HCT116 (cell line): ENCODE data around the gene CLVS2. TPM values are rescaled to one million over a fixed set of nuclear protein-coding genes. Genes with fewer than 3 reads are reported as not detected.

Experiments used
- ATAC-seq: fragments of 200-7000 bp; cut with Tn5 transposase; 2 replicates; pipeline ENCODE4 v1.9.1; 2020; ENCODE audit warnings: mild to moderate bottlenecking, moderate library complexity
- BruUV-seq: library from RNA; stranded (reverse); fragments of 400-500 nt; replicated peaks from 2 replicates; lab custom pipeline; 2021; lab: Mats Ljungman, UMichigan
- CTCF ChIA-PET: fragments of 300-600 bp; sonication (Branson Sonifier 250); formaldehyde crosslinking; loops from one replicate; lab custom pipeline; 2021; ENCODE audit warnings: antibody characterized with exemption; lab: Charles Lee
- POLR2A ChIA-PET: fragments of 300-600, 350-600 bp; sonication (Branson Sonifier 250); formaldehyde crosslinking; loops from one replicate; lab custom pipeline; 2021; ENCODE audit warnings: antibody characterized with exemption; lab: Charles Lee
- RAD21 ChIA-PET, 2 experiments: fragments of 300-600 bp; sonication (Branson Sonifier 250); formaldehyde crosslinking; loops; one replicate each; lab custom pipeline; 2023; ENCODE audit warnings: low total read pairs in 2 of 2; ENCODE audit not compliant: uncharacterized antibody in 2 of 2, unreplicated experiment in 2 of 2, low non-redundant PET in 1 of 2; lab: Charles Lee
- DNase-seq: peaks from one replicate; pipeline ENCODE4 v3.0.0-alpha.2; 2010; ENCODE audit warnings: low read depth, low spot score
- H2AFZ ChIP-seq: fragments of 200-600 bp; shearing (Covaris generic), sonication (generic); 2 replicates; pipeline ENCODE4 v1.6.1; 2017; ENCODE audit warnings: low read depth, mixed run types, mixed read lengths, antibody characterized with exemption, low read length; ENCODE audit not compliant: poor library complexity, severe bottlenecking
- H3K27ac ChIP-seq: 2 replicates; pipeline ENCODE4 v1.5.1; 2012; ENCODE audit warnings: low read depth, low read length
- H3K27me3 ChIP-seq: fragments of 200-600 bp; sonication (generic); 2 replicates; pipeline ENCODE4 v1.6.1; 2016; ENCODE audit warnings: mixed run types, low read length, mixed read lengths; ENCODE audit not compliant: insufficient read depth
- H3K36me3 ChIP-seq, 2 experiments: fragments of 200-500 bp in 1 of 2; fragments of 200-600 bp in 1 of 2; sonication (Bioruptor generic) in 1 of 2; sonication (generic) in 1 of 2; 2 replicates each; pipeline versions ENCODE4 v1.5.1 to v1.6.1; 2014 to 2016; ENCODE audit warnings: low read length in 2 of 2, inconsistent platforms in 1 of 2, mixed read lengths in 1 of 2, mixed run types in 1 of 2; ENCODE audit not compliant: insufficient read depth in 2 of 2, control insufficient read depth in 1 of 2
- H3K4me1 ChIP-seq, 2 experiments: fragments of 200-600 bp in 1 of 2; sonication (generic) in 1 of 2; 2 replicates each; pipeline versions ENCODE4 v1.5.1 to v1.6.1; 2012 to 2017; ENCODE audit warnings: low read length in 2 of 2, inconsistent platforms in 1 of 2, mild to moderate bottlenecking in 1 of 2, mixed read lengths in 1 of 2, mixed run types in 1 of 2, moderate library complexity in 1 of 2; ENCODE audit not compliant: insufficient read depth in 2 of 2, control insufficient read depth in 1 of 2
- H3K4me2 ChIP-seq: fragments of 200-600 bp; sonication (generic); 2 replicates; pipeline ENCODE4 v1.6.1; 2017; ENCODE audit warnings: mixed run types, low read length, mixed read lengths
- H3K4me3 ChIP-seq, 2 experiments: fragments of 200-600 bp in 1 of 2; sonication (generic) in 1 of 2; replicated peaks in 1 of 2; 2 replicates each; pipeline ENCODE4 v1.5.1; 2011 to 2016; ENCODE audit warnings: low read length in 2 of 2, control low read depth in 1 of 2, low read depth in 1 of 2, mild to moderate bottlenecking in 1 of 2, mixed read lengths in 1 of 2, mixed run types in 1 of 2
- H3K79me2 ChIP-seq: fragments of 200-600 bp; sonication (generic); 2 replicates; pipeline ENCODE4 v1.6.1; 2017; ENCODE audit warnings: mild to moderate bottlenecking, mixed run types, low read length, moderate library complexity, mixed read lengths; ENCODE audit not compliant: insufficient read depth
- H3K9ac ChIP-seq: fragments of 200-600 bp; sonication (generic); 2 replicates; pipeline ENCODE4 v1.6.1; 2016; ENCODE audit warnings: low read length, mixed read lengths
- H3K9me2 ChIP-seq: fragments of 200-600 bp; sonication (generic), shearing (Covaris generic); 2 replicates; pipeline ENCODE4 v1.6.1; 2017; ENCODE audit warnings: mixed run types, mild to moderate bottlenecking, moderate library complexity; ENCODE audit not compliant: insufficient read depth
- H3K9me3 ChIP-seq, 2 experiments: fragments of 200-500 bp in 1 of 2; fragments of 200-600 bp in 1 of 2; sonication (Bioruptor generic) in 1 of 2; sonication (generic) in 1 of 2; 2 replicates each; pipeline ENCODE4 v1.6.1; 2014 to 2017; ENCODE audit warnings: low read length in 2 of 2, mixed read lengths in 2 of 2, inconsistent platforms in 1 of 2, low read depth in 1 of 2, mild to moderate bottlenecking in 1 of 2, mixed run types in 1 of 2, moderate library complexity in 1 of 2; ENCODE audit not compliant: control insufficient read depth in 1 of 2, insufficient read depth in 1 of 2
- H4K20me1 ChIP-seq: fragments of 200-600 bp; sonication (generic), shearing (Covaris generic); 2 replicates; pipeline ENCODE4 v1.6.1; 2017; ENCODE audit warnings: mixed run types, mild to moderate bottlenecking, moderate library complexity; ENCODE audit not compliant: insufficient read depth
- CEBPB ChIP-seq: IDR thresholded peaks from 2 replicates; pipeline ENCODE4 v1.6.1; 2012; ENCODE audit warnings: low read depth
- EGR1 ChIP-seq: IDR thresholded peaks from 2 replicates; pipeline ENCODE4 v1.6.1; 2012; ENCODE audit warnings: low read depth
- EZH2phosphoT487 ChIP-seq: fragments of 200-600 bp; IDR thresholded peaks from 2 replicates; pipeline ENCODE4 v1.6.1; 2018; ENCODE audit warnings: antibody characterized with exemption, borderline replicate concordance
- POLR2AphosphoS5 ChIP-seq: IDR thresholded peaks from 2 replicates; pipeline ENCODE4 v1.6.1; 2011; ENCODE audit warnings: mild to moderate bottlenecking, low read depth, low read length, moderate library complexity
- REST ChIP-seq: IDR thresholded peaks from 2 replicates; pipeline ENCODE4 v1.6.1; 2012; ENCODE audit warnings: low read depth
- SP1 ChIP-seq: IDR thresholded peaks from 2 replicates; pipeline ENCODE4 v1.6.1; 2012; ENCODE audit warnings: low read depth
- SRF ChIP-seq: IDR thresholded peaks from 2 replicates; pipeline ENCODE4 v1.6.1; 2012; ENCODE audit warnings: low read depth
- TCF7L2 ChIP-seq: IDR thresholded peaks from 2 replicates; pipeline ENCODE4 v1.7.0; 2011; ENCODE audit warnings: borderline replicate concordance, inconsistent platforms; ENCODE audit not compliant: insufficient read depth, insufficient read length; ENCODE audit errors: extremely low read depth
- ZBTB33 ChIP-seq: IDR thresholded peaks from 2 replicates; pipeline ENCODE4 v1.6.1; 2011; ENCODE audit warnings: mild to moderate bottlenecking, low read length, moderate library complexity; ENCODE audit not compliant: insufficient replicate concordance; ENCODE audit errors: extremely low read depth
- intact Hi-C: fragments of 100-400 bp; cut with micrococcal nuclease; formaldehyde crosslinking; loops from 2 replicates; pipeline ENCODE4 v1.10.0; 2022
- total RNA-seq: library from RNA; stranded (reverse); gene quantifications from one replicate; pipeline ENCODE4 v1.2.1, GENCODE V29; 2021; ENCODE audit not compliant: unreplicated experiment
- TF ChIP-seq, protein P1 (sequence below), 3 experiments: fragments of 200-600 bp in 1 of 3; sonication (generic) in 1 of 3; IDR thresholded peaks in 2 of 3; conservative IDR thresholded peaks in 1 of 3; 2 replicates each; pipeline ENCODE4 v1.5.1; 2012 to 2017; ENCODE audit warnings: low read depth in 2 of 3, low read length in 2 of 3, antibody characterized with exemption in 1 of 3, borderline replicate concordance in 1 of 3, control low read depth in 1 of 3, mild to moderate bottlenecking in 1 of 3, mixed read lengths in 1 of 3, mixed run types in 1 of 3, moderate library complexity in 1 of 3; ENCODE audit not compliant: insufficient read depth in 1 of 3

Gene CLVS2
- total RNA-seq, 1 experiment from 2014 or later, result not detected

DNA sequence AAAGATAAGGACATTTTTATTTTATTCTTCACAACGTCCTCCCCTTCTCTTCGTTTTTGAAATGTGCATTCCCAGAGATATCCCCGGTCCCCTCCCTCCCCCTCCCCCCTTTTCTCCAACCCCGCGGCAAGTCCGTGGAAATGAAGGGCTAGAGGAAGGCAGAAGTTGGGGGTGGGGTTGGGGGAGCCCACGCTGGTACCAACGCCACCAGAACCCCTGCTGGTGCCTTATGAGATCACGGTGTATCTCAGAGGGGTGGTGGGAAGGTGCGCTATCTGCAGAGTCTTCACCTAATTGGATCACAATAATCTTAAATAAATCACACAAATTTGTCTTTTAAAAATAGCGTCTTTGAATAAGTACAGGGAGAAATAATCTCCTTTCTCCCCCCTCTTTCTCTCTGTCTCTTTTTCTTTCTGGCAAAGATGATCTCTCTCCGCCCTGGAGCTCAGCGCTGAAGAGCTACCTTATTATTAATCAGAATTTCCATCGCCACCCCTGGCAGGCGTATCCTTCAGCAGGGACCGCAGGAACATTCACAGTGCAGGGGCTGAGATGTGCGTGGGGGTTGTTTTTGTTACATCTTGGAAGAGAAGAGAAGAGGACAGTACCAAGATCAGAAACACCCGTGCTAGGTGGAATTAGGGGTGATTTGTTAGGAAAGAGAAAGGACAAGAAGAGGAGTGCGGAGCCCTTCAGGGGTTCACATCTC is 915 bp downstream of the CLVS2 start:
- BruUV-seq, result no TSS peak
- ChIA-PET POLR2A (no interaction called here), RAD21 (no interaction called here), CTCF (no interaction called here)
- Histone ChIP-seq H3K9me3 (no peaks in the 10 kb centered on the region), H3K9ac (no peak overlapping the region), H3K9me2 (no peaks in the 10 kb centered on the region), H3K4me3 (no peak overlapping the region), H3K4me1 (no peaks in the 10 kb centered on the region), H3K27me3 (peaks cover 29% of the 10 kb centered on the region), H2AFZ (no peak overlapping the region), H4K20me1 (no peaks in the 10 kb centered on the region), H3K79me2 (no peaks in the 10 kb centered on the region), H3K4me2 (no peak overlapping the region), H3K36me3 (no peaks in the 10 kb centered on the region), H3K27ac (no peak overlapping the region)
- TF ChIP-seq ZBTB33, result no peak
- no peak for TF ChIP-seq POLR2AphosphoS5
- intact Hi-C loops, result no loop called here
- ATAC-seq, result no peak
- no peak for DNase-seq

- Histone ChIP-seq H3K9me2 (no peaks in the 10 kb centered on the region), H3K4me2 (no peak overlapping the region), H3K27me3 (peaks cover 25% of the 10 kb centered on the region), H4K20me1 (no peaks in the 10 kb centered on the region), H3K27ac (no peak overlapping the region), H3K79me2 (no peaks in the 10 kb centered on the region), H3K9me3 (no peaks in the 10 kb centered on the region), H3K4me1 (no peaks in the 10 kb centered on the region), H3K4me3 (no peak overlapping the region), H3K9ac (no peak overlapping the region), H2AFZ (no peak overlapping the region), H3K36me3 (no peaks in the 10 kb centered on the region)
- BruUV-seq, result no TSS peak
- intact Hi-C loops, result no loop called here
- no peak for ATAC-seq
- ChIA-PET POLR2A (no interaction called here), RAD21 (no interaction called here), CTCF (no interaction called here)
- no peak for DNase-seq
- TF ChIP-seq EZH2phosphoT487, result no peak
- TF ChIP-seq TCF7L2, result no peak
- TF ChIP-seq, protein P1, sequence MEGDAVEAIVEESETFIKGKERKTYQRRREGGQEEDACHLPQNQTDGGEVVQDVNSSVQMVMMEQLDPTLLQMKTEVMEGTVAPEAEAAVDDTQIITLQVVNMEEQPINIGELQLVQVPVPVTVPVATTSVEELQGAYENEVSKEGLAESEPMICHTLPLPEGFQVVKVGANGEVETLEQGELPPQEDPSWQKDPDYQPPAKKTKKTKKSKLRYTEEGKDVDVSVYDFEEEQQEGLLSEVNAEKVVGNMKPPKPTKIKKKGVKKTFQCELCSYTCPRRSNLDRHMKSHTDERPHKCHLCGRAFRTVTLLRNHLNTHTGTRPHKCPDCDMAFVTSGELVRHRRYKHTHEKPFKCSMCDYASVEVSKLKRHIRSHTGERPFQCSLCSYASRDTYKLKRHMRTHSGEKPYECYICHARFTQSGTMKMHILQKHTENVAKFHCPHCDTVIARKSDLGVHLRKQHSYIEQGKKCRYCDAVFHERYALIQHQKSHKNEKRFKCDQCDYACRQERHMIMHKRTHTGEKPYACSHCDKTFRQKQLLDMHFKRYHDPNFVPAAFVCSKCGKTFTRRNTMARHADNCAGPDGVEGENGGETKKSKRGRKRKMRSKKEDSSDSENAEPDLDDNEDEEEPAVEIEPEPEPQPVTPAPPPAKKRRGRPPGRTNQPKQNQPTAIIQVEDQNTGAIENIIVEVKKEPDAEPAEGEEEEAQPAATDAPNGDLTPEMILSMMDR (IDR thresholded peaks at IDR 0.05 in 2 of 3, conservative IDR thresholded peaks at IDR 0.05 in 1 of 3; ENCODE audit: borderline replicate concordance in 1 of 3, insufficient read depth in 1 of 3, low read depth in 2 of 3, low read length in 2 of 3), result no peak
- TF ChIP-seq EGR1, result no peak
- TF ChIP-seq SP1, result no peak
- TF ChIP-seq REST, result no peak
- no peak for TF ChIP-seq SRF
- TF ChIP-seq CEBPB, result no peak
Observed at GRCh38 chr6:122997541-122998150, 1.6 kb downstream of the CLVS2 start.
